Kasumi-1 (cell line): Measurements from ENCODE around the gene STK17A.
"Not testable (repeated sequence)": the region's sequence is repeated elsewhere in the genome, so short reads cannot be mapped to it uniquely, and the experiment has no call there.

Source experiments
- DNase-seq, 2 experiments: peaks; one replicate each; lab custom pipeline; 2025; lab: John Stamatoyannopoulos, UW

The STK17A gene

GRCh38 chr7:43658718-43659548 lies 76.0 kb downstream of the STK17A start:
- no peak for DNase-seq

- no peak for DNase-seq
These were observed 76.6 kb downstream of the STK17A start for GRCh38 chr7:43659549-43659896.

- no peak for DNase-seq
These were observed 77.2 kb downstream of the STK17A start for GRCh38 chr7:43660141-43660540.

GRCh38 chr7:43664681-43665080 lies 81.8 kb downstream of the STK17A start:
- DNase-seq: no peak

GRCh38 chr7:43666938-43667337 lies 84.0 kb downstream of the STK17A start:
- DNase-seq: no peak

DNA sequence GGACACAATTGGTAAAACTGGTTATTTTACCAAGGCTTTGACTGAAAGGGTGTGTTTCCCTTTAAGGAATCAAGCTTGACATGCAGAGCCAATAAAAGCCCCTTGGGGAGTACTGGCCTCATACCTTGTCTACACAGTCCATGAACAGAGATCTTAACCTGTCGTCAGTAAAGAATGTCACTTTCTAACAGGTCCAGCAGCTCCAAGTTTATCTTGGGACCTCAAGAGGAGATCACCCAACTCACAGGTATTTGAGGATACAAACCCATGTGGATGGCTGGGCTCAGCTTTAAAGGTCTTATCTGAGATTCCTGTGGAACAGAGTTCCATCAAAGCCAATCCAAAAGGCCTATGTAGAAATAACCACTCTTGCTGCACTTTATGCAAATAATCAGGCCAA lies 85.1 kb downstream of the STK17A start:
- no peak for DNase-seq

GRCh38 chr7:43669286-43670081 lies 86.6 kb downstream of the STK17A start:
- no peak for DNase-seq

DNA sequence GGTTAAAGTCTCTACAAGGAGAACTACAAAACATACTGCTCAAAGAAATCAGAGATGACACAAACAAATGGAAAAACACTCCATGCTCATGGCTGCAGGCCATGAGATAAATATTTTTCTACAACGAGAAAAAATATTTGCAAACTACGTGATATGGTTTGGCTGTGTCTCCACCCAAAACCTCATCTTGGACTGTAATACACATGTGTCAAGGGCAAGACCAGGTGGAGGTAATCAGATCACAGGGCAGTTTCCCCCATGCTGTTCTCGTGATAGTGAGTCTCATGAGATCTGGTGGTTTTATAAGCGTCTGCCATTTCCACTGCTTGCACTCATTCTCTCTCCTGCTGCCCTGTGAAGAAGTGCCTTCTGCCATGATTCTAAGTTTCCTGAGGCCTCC lies 88.6 kb downstream of the STK17A start:
- DNase-seq: no peak

GRCh38 chr7:43673243-43673976 lies 90.5 kb downstream of the STK17A start:
- not testable (repeated sequence) for DNase-seq

DNA sequence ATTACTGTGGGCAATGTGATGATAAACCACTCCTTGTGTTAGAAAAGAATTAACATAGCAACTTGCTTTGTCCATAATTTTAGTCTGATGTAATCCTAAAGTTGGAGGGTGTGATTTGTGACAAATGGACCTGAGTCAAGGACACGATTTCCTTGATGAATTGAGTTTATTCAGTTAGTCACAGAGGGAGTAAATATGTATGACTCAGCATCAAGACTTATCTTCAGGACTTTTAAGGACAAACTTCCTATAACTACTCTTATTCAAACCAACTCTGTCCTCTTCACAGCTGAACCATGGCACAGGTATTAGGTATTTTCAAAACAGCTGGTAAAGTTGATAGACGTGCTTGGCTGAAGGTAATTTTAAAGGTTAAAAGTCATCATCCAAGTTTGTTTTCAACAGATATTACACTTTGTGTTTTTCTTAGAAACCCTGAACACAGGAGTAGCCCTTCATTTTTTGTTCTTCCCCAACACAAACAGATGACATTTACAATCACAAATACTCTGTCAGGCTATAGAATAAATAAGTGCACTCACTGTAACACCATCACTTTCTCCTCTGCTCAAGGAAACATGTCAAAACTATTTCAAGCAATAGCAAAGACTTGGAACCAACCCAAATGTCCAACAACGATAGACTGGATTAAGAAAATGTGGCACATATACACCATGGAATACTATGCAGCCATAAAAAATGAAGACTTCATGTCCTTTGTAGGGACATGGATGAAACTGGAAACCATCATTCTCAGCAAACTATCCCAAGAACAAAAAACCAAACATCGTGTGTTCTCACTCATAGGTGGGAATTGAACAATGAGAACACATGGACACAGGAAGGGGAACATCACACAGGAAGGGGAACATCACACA lies 91.9 kb downstream of the STK17A start:
- no peak for DNase-seq
